ENCODE measurements around the gene ZSCAN22. TPM values are rescaled to one million over a fixed set of nuclear protein-coding genes. Genes with fewer than 3 reads are reported as not detected.

Gene ZSCAN22
- total RNA-seq, 2 donors from 2014 or later, result 4.0 to 5.0 TPM

GRCh38 chr19:58380037-58380661 lies 53.4 kb downstream of the ZSCAN22 start:
- peak overlapping the region; percentile 88 to 97 for H3K4me3 Mint-ChIP-seq
- no peaks in the 10 kb centered on the region for H3K36me3 Mint-ChIP-seq (ENCODE audit: insufficient read depth in 2 of 2)
- H3K27ac Mint-ChIP-seq, result peak overlapping the region; percentile 74
- DNase-seq, result no peak
- ATAC-seq (replicated peaks in 1 of 2), result no peak
- H3K4me1 Mint-ChIP-seq (ENCODE audit: low read depth), result peaks cover 28% of the 10 kb centered on the region
- H3K9me3 Mint-ChIP-seq, result no peaks in the 10 kb centered on the region
- no peaks in the 10 kb centered on the region for H3K27me3 Mint-ChIP-seq (ENCODE audit: low read depth)

- Mint-ChIP-seq H3K27ac (peak within 1 kb of the TSS; percentile 89), H3K4me1 (ENCODE audit: low read depth) (peaks cover 35% of the 10 kb centered on the region), H3K4me3 (peak within 1 kb of the TSS; percentile 88 to 97), H3K9me3 (no peaks in the 10 kb centered on the region), H3K36me3 (ENCODE audit: insufficient read depth in 2 of 2) (no peaks in the 10 kb centered on the region), H3K27me3 (ENCODE audit: low read depth) (no peaks in the 10 kb centered on the region)
- peak; percentile 87 to 88 for ATAC-seq (replicated peaks in 1 of 2)
- peak; percentile 96 to 99 for DNase-seq
Measured at GRCh38 chr19:58380662-58381459, 54.1 kb downstream of the ZSCAN22 start, which contains the start of gene ZNF837. ZNF837 (minus strand) TSS chr19:58381030; CDS start chr19:58369332, 11,698 bp downstream.

- no peak for DNase-seq
- Mint-ChIP-seq H3K4me1 (ENCODE audit: low read depth) (peaks cover 37% of the 10 kb centered on the region), H3K27me3 (ENCODE audit: low read depth) (no peaks in the 10 kb centered on the region), H3K36me3 (ENCODE audit: insufficient read depth in 2 of 2) (peaks cover 0 to 1% of the 10 kb centered on the region in 2 donors), H3K9me3 (no peaks in the 10 kb centered on the region), H3K4me3 (peak overlapping the region; percentile 88 to 97), H3K27ac (peak overlapping the region; percentile 89)
- ATAC-seq (replicated peaks in 1 of 2), result no peak
Measured at GRCh38 chr19:58381460-58382212, 54.8 kb downstream of the ZSCAN22 start.

GRCh38 chr19:58382997-58383603 lies 56.3 kb downstream of the ZSCAN22 start:
- no peak for DNase-seq
- no peaks in the 10 kb centered on the region for H3K9me3 Mint-ChIP-seq
- no peak overlapping the region for H3K27ac Mint-ChIP-seq
- no peaks in the 10 kb centered on the region for H3K27me3 Mint-ChIP-seq (ENCODE audit: low read depth)
- no peak for ATAC-seq (replicated peaks in 1 of 2)
- peaks cover 2 to 8% of the 10 kb centered on the region in 2 donors for H3K36me3 Mint-ChIP-seq (ENCODE audit: insufficient read depth in 2 of 2)
- H3K4me3 Mint-ChIP-seq, result peak overlapping the region; percentile 81 to 97
- H3K4me1 Mint-ChIP-seq (ENCODE audit: low read depth), result peaks cover 41% of the 10 kb centered on the region

- H3K9me3 Mint-ChIP-seq, result no peaks in the 10 kb centered on the region
- H3K27ac Mint-ChIP-seq, result peak overlapping the region; percentile 97
- H3K27me3 Mint-ChIP-seq (ENCODE audit: low read depth), result no peaks in the 10 kb centered on the region
- peak overlapping the region; percentile 96 for H3K4me3 Mint-ChIP-seq
- ATAC-seq (replicated peaks in 1 of 2), result no peak
- peaks cover 39% of the 10 kb centered on the region for H3K4me1 Mint-ChIP-seq (ENCODE audit: low read depth)
- no peak for DNase-seq
- peaks cover 3 to 20% of the 10 kb centered on the region in 2 donors for H3K36me3 Mint-ChIP-seq (ENCODE audit: insufficient read depth in 2 of 2)
Measured at GRCh38 chr19:58385313-58385890, 58.6 kb downstream of the ZSCAN22 start.

GRCh38 chr19:58385891-58386575 lies 59.2 kb downstream of the ZSCAN22 start:
- DNase-seq (peak; percentile 25 to 32), ATAC-seq (replicated peaks in 1 of 2) (peak; percentile 4 to 6)
- no peaks in the 10 kb centered on the region for H3K27me3 Mint-ChIP-seq (ENCODE audit: low read depth)
- peak overlapping the region; percentile 97 for H3K27ac Mint-ChIP-seq
- peaks cover 45% of the 10 kb centered on the region for H3K4me1 Mint-ChIP-seq (ENCODE audit: low read depth)
- H3K4me3 Mint-ChIP-seq, result peak overlapping the region; percentile 96
- no peaks in the 10 kb centered on the region for H3K9me3 Mint-ChIP-seq
- H3K36me3 Mint-ChIP-seq (ENCODE audit: insufficient read depth in 2 of 2), result peaks cover 6 to 26% of the 10 kb centered on the region in 2 donors

- peak; percentile 93 to 94 for ATAC-seq (replicated peaks in 1 of 2)
- DNase-seq, result peak; percentile 94
- no peaks in the 10 kb centered on the region for H3K27me3 Mint-ChIP-seq (ENCODE audit: low read depth)
- H3K9me3 Mint-ChIP-seq, result no peaks in the 10 kb centered on the region
- peaks cover 46% of the 10 kb centered on the region for H3K4me1 Mint-ChIP-seq (ENCODE audit: low read depth)
- H3K27ac Mint-ChIP-seq, result peak within 1 kb of the TSS; percentile 97
- peaks cover 6 to 26% of the 10 kb centered on the region in 2 donors for H3K36me3 Mint-ChIP-seq (ENCODE audit: insufficient read depth in 2 of 2)
- peak within 1 kb of the TSS; percentile 96 for H3K4me3 Mint-ChIP-seq
Measured at GRCh38 chr19:58386576-58387337, 60.0 kb downstream of the ZSCAN22 start, which contains the start of gene RPS5. RPS5 (plus strand) TSS chr19:58387269; CDS start chr19:58388138, 869 bp downstream.

- peaks cover 6 to 26% of the 10 kb centered on the region in 2 donors for H3K36me3 Mint-ChIP-seq (ENCODE audit: insufficient read depth in 2 of 2)
- no peak for ATAC-seq (replicated peaks in 1 of 2)
- H3K4me3 Mint-ChIP-seq, result peak overlapping the region; percentile 96
- H3K27me3 Mint-ChIP-seq (ENCODE audit: low read depth), result no peaks in the 10 kb centered on the region
- DNase-seq, result no peak
- H3K9me3 Mint-ChIP-seq, result no peaks in the 10 kb centered on the region
- peaks cover 39% of the 10 kb centered on the region for H3K4me1 Mint-ChIP-seq (ENCODE audit: low read depth)
- peak overlapping the region; percentile 97 for H3K27ac Mint-ChIP-seq
Measured at GRCh38 chr19:58387338-58388174, 60.8 kb downstream of the ZSCAN22 start.

GRCh38 chr19:58388175-58388526 lies 61.4 kb downstream of the ZSCAN22 start:
- peak overlapping the region; percentile 97 for H3K27ac Mint-ChIP-seq
- no peaks in the 10 kb centered on the region for H3K27me3 Mint-ChIP-seq (ENCODE audit: low read depth)
- H3K4me3 Mint-ChIP-seq, result peak overlapping the region; percentile 96
- DNase-seq (no peak), ATAC-seq (replicated peaks in 1 of 2) (no peak)
- no peaks in the 10 kb centered on the region for H3K9me3 Mint-ChIP-seq
- peaks cover 8 to 28% of the 10 kb centered on the region in 2 donors for H3K36me3 Mint-ChIP-seq (ENCODE audit: insufficient read depth in 2 of 2)
- H3K4me1 Mint-ChIP-seq (ENCODE audit: low read depth), result peaks cover 39% of the 10 kb centered on the region
